Inflammatory macrophage treated with lipopolysaccharide for 1 hour (primary cell): ENCODE measurements around the gene MAP3K2.
"Not testable (repeated sequence)": the region's sequence is repeated elsewhere in the genome, so short reads cannot be mapped to it uniquely, and the experiment has no call there.

Experiments
- DNase-seq, 2 donors: peaks; one replicate each; pipeline ENCODE4 v3.0.0-alpha.2; 2020 to 2022

MAP3K2 gene

DNA sequence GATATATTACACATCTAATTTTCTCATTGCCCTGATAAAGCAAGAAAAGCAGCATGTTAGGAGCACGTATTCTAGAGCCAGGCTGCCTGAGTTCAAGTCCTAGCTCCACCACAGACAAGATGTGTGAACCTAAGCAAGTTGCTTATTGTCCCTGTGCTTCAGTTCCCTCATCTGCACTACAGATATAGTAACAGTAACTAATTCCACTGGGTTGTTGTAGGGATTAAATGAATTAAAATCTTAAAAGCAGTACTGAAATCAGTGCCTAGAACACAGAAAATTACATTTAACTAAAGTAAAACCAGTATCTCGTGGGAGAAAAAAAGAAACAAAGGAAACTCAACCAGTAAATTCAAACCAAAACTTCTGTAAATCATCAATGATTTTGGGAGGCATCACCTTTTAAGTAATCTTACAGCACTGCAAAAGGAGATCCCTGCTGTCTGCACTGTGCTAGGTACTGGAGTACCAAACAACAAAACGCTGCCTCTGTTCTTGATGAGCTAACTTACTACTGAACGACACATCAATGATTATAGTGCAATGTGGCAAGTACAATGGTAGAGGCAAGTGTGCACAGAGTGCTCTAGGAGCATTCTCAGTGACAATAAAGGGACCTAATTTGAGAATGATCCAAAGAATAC is 7.9 kb downstream of the MAP3K2 start:
- no peak for DNase-seq

GRCh38 chr2:127378720-127379119 is 9.1 kb downstream of the MAP3K2 start:
- peak in 1 of 2 donors; percentile 53 for DNase-seq

DNA sequence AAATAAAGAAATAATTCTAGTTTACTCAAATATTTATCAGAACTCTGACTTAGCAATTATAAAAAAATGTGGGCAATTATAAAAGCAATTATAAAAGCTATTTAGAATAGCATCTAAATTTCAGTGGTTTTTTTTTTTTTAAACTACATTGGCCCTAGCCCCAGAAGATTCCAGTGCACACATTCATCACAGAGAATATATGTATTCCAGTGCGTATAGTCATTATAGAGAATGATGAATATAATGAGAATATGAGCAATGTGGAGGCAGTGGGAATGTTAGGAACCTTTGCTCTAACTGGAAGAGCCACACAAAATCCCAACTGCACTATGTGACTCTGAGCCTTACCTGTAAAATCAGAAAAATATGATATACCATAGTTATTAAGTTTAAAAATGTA is 10.5 kb downstream of the MAP3K2 start:
- DNase-seq, result no peak

DNA sequence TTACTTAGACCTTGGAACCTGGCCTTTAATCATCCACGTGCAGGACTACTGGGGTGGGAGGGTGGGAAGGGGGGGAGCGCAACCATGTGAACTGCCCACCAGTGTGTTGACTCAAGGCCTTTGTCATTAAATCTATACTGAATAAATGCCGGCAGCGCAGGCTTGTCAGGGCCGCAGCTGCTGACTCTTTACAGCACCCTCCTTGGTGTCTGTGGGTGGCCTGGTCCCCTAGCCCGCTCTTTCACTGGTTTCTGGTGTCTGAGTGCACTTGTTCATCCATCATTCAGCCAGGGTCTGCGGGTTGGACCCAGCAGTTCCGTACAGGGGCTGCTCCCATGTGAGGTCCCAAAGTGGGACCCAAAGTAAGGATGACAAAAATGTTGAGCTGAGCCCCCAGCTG is 11.5 kb downstream of the MAP3K2 start:
- no peak for DNase-seq

GRCh38 chr2:127373362-127374083 is 14.3 kb downstream of the MAP3K2 start:
- no peak for DNase-seq

DNA sequence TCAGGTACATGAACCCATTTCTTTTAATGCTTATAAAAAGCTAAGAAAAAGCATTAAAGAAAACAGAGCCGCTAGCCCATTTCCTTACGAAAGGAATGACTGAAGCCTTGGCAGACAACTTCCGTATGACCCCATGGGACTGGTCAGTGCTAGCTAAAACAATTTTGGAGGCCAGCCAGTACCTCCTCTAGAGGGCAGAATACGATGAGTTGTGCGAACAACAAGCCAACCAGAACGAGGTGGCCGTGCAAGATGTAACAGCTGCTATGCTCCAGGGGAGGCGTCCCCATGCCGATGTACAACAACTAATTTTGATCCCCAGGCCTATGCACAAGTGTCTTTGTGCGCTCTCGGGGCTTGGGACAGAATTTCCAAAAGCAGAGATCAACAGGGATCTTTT is 16.7 kb downstream of the MAP3K2 start:
- DNase-seq, result no peak

- no peak for DNase-seq
Observed at GRCh38 chr2:127370010-127370409, 17.8 kb downstream of the MAP3K2 start.

GRCh38 chr2:127365211-127365643 is 22.5 kb downstream of the MAP3K2 start:
- DNase-seq, result no peak

- peak; percentile 72 to 89 for DNase-seq
Observed at GRCh38 chr2:127362971-127363370, 24.8 kb downstream of the MAP3K2 start.

GRCh38 chr2:127361929-127362885 is 25.6 kb downstream of the MAP3K2 start:
- DNase-seq, result no peak

- no peak for DNase-seq
Observed at GRCh38 chr2:127360242-127360641, 27.5 kb downstream of the MAP3K2 start.

DNA sequence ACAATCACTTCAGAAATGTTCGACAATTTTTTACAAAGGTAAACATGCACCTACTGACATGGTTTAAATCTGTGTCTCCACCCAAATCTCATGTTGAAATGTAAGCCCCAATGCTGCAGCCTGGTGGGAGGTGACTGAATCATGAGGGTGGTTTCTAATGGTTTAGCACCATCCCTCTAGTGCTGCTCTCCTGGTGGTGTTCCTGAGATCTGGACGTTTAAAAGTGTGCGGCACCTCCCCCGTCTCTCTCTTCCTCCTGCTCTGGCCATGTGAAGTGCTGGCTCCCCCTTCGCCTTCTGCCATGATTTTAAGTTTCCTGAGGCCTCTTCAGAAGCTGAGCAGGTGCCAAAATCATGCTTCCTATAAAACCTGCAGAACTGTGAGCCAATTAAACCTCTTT is 28.3 kb downstream of the MAP3K2 start:
- DNase-seq, result no peak

DNA sequence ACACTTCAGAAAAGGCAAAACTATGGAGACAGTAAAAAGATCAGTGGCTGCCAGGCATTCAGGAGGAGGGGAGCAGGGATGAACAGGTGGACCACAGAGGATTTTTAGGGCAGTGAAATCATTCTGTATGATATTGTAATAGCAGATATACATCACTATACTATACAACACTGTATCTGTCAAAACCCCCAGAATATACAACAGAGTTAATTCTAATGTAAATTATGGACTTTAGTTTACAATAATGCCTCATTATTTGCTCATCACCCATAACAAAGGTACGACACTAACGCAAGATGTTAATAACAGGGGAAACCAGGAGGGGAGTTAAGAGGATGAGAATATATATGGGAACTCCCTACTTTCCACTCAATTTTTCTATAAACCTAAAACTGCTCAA is 28.8 kb downstream of the MAP3K2 start:
- DNase-seq, result no peak

DNA sequence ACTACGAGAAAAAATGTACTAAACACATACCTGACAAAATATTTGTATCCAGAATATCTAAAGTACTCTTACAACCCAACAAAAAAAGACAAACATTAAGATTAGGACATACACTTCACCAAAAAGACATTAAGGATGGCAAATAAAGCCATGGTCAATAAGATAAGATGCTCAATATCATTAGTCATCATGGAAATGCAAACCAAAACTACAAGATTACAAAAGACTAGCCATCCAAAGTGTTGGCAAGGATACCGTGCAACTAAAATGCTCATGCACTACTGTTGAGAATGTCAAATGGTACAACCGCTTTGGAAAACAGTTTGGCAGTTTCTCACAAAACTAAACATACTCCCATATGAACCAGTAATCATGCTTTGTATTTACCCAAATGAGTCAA is 29.7 kb downstream of the MAP3K2 start:
- DNase-seq, result peak; percentile 37 to 49

GRCh38 chr2:127357591-127357990 is 30.2 kb downstream of the MAP3K2 start:
- no peak for DNase-seq

- no peak for DNase-seq
Observed at GRCh38 chr2:127356531-127356930, 31.2 kb downstream of the MAP3K2 start.

DNA sequence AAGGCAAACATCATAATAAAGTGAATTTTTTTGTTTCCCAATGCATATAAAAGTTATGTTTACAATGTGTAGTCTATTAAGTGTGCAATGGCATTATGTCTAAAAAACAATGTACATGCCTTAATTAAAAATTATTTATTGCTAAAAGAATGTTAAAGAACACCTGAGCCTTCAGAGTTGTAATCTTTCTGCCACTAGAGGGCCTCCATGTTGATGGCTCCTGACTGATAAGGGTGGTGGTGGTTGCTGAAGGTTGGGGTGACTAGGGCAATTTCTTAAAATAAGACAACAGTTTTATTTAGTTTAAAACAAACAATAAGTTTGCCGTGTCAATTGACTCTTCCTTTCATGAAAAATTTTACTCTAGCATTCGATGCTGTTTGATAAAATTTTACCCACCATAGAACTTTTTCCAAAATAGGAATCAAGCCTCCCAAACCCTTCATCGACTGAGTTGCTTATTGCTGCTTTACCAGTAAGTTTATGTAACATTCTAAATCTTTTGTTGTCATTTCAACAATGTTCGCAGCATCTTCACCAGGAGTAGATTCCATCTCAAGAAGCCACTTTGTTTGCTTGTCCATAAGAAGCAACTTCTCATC is 32.3 kb downstream of the MAP3K2 start:
- DNase-seq, result peak in 1 of 2 donors; percentile 18

DNA sequence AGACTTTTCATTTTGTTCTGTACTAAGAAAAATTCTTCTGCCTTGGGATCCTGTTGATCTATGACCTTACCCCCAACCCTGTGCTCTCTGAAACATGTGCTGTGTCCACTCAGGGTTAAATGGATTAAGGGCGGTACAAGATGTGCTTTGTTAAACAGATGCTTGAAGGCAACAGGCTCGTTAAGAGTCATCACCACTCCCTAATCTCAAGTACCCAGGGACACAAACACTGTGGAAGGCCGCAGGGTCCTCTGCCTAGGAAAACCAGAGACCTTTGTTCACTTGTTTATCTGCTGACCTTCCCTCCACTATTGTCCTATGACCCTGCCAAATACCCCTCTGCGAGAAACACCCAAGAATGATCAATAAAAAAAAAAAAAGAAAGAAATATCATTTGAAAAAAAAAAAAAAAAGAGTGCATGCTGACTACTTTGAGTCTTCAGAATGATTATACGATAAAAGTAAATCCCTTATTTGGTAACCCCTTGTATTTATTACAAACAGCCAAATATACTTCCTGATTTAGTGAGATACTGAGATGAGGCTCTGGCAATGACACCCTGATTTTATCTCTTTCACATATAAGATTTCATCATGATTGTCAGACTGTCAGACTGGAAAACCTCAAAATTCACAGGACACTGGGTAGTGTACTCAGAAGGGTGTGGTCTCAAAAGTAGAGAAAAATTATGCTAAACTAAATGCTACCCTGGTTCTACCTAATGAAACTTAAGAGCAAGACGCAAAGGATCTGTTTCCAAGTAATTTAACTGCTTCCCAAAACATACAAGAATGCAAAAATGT is 33.7 kb downstream of the MAP3K2 start:
- peak; percentile 60 to 76 for DNase-seq

DNA sequence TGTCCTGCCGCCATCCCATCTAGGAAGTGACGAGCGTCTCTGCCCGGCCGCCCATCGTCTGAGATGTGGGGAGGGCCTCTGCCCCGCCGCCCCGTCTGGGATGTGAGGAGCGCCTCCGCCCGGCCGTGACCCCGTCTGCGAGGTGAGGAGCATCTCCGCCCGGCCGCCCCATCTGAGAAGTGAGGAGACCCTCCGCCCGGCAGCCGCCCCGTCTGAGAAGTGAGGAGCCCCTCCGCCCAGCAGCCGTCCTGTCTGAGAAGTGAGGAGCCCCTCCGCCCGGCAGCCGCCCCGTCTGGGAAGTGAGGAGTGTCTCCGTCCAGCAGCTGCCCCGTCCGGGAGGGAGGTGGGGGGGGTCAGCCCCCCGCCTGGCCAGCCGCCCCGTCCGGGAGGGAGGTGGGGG is 34.6 kb downstream of the MAP3K2 start:
- not testable (repeated sequence) for DNase-seq

GRCh38 chr2:127351603-127352002 is 36.2 kb downstream of the MAP3K2 start:
- no peak for DNase-seq

DNA sequence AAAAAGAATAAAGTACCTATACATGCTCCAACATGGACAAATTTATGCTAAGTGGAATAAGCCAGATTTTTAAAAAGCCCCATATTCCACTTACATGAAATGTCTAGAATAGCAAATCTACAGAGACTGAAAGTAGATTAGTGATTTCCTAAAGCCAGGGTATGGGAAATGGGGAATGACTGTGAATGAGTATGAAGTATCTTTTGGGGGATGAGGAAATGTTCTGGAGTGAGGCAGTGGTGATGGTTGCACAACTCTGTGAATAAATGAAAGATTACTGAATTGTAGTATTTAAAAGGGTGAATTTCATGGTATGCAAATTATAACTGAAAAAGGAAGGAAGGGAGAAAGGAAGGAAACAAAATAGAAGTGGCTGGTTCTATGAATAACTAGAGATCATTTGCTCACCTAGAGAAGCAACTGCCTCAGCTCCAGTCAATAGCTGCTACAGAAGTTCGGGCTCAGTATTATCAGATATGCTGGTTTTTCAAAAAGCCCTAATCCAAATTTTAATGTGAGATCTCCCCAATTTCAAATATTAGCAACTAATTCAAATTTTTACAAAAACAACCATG is 39.3 kb downstream of the MAP3K2 start:
- DNase-seq, result peak; percentile 55 to 65
